HG03457 (cell line): ENCODE data around the gene LRMDA.

Source experiments
- ATAC-seq: cut with Tn5 transposase; IDR thresholded peaks from one replicate; pipeline ENCODE4 v1.9.1; 2021; ENCODE audit warnings: moderate number of reproducible peaks; ENCODE audit not compliant: unreplicated experiment

The LRMDA gene

GRCh38 chr10:76388321-76389023 lies 957.0 kb downstream of the LRMDA start:
- no peak for ATAC-seq

GRCh38 chr10:76393875-76394706 lies 962.7 kb downstream of the LRMDA start:
- ATAC-seq = no peak

- no peak for ATAC-seq
Measured at GRCh38 chr10:76394707-76395042, 963.3 kb downstream of the LRMDA start.

GRCh38 chr10:76395251-76395650 lies 963.8 kb downstream of the LRMDA start:
- no peak for ATAC-seq

GRCh38 chr10:76396134-76396533 lies 964.7 kb downstream of the LRMDA start:
- no peak for ATAC-seq

- no peak for ATAC-seq
Measured at GRCh38 chr10:76397181-76398042, 966.0 kb downstream of the LRMDA start.

- no peak for ATAC-seq
Measured at GRCh38 chr10:76398043-76398710, 966.8 kb downstream of the LRMDA start.

- ATAC-seq = no peak
Measured at GRCh38 chr10:76399226-76399625, 967.8 kb downstream of the LRMDA start.

GRCh38 chr10:76401006-76401405 lies 969.6 kb downstream of the LRMDA start:
- ATAC-seq = no peak

GRCh38 chr10:76403912-76404311 lies 972.5 kb downstream of the LRMDA start:
- no peak for ATAC-seq

GRCh38 chr10:76404531-76404930 lies 973.1 kb downstream of the LRMDA start:
- ATAC-seq = no peak

- ATAC-seq = no peak
Measured at GRCh38 chr10:76405922-76406321, 974.5 kb downstream of the LRMDA start.

GRCh38 chr10:76408646-76409045 lies 977.2 kb downstream of the LRMDA start:
- no peak for ATAC-seq

- ATAC-seq = no peak
Measured at GRCh38 chr10:76411729-76412435, 980.5 kb downstream of the LRMDA start.

GRCh38 chr10:76415554-76415953 lies 984.1 kb downstream of the LRMDA start:
- ATAC-seq = no peak

- no peak for ATAC-seq
Measured at GRCh38 chr10:76416642-76417041, 985.2 kb downstream of the LRMDA start.

GRCh38 chr10:76420725-76421124 lies 989.3 kb downstream of the LRMDA start:
- ATAC-seq = no peak

GRCh38 chr10:76422769-76423168 lies 991.3 kb downstream of the LRMDA start:
- no peak for ATAC-seq

GRCh38 chr10:76428551-76429367 lies 997.3 kb downstream of the LRMDA start:
- ATAC-seq = no peak
